BE2C (cell line): ENCODE results near the gene BCL2L14.

Experiments used
- DNase-seq: peaks from one replicate; pipeline ENCODE4 v3.0.0-alpha.2; 2020
- H3K27me3 ChIP-seq: fragments of 250-450 bp; sonication (Bioruptor Pico); 2 replicates; pipeline ENCODE4 v1.5.1; 2020; ENCODE audit warnings: mild to moderate bottlenecking
- H3K36me3 ChIP-seq: fragments of 250-450 bp; sonication (Bioruptor Pico); 2 replicates; pipeline ENCODE4 v1.5.1; 2020; ENCODE audit warnings: mild to moderate bottlenecking
- H3K4me1 ChIP-seq: fragments of 250-450 bp; sonication (Bioruptor Pico); 2 replicates; pipeline ENCODE4 v1.5.1; 2020
- H3K4me3 ChIP-seq: 2 replicates; pipeline ENCODE4 v1.5.1; 2011; ENCODE audit warnings: low read depth, low read length
- H3K9me3 ChIP-seq: fragments of 250-450 bp; sonication (Bioruptor Pico); 2 replicates; pipeline ENCODE4 v1.5.1; 2020
- CTCF ChIP-seq: IDR thresholded peaks from 2 replicates; pipeline ENCODE4 v1.5.1; 2012; ENCODE audit warnings: mild to moderate bottlenecking, low read depth, low read length

BCL2L14 gene

GRCh38 chr12:12091071-12091470 is 20.3 kb downstream of the BCL2L14 start:
- H3K36me3 ChIP-seq: no peaks in the 10 kb centered on the region
- peaks cover 9% of the 10 kb centered on the region for H3K4me1 ChIP-seq
- H3K9me3 ChIP-seq: no peaks in the 10 kb centered on the region
- no peaks in the 10 kb centered on the region for H3K27me3 ChIP-seq
- H3K4me3 ChIP-seq: no peak overlapping the region
- no peak for TF ChIP-seq CTCF
- DNase-seq: no peak

GRCh38 chr12:12091977-12092663 is 21.4 kb downstream of the BCL2L14 start:
- TF ChIP-seq CTCF: no peak
- H3K27me3 ChIP-seq: no peaks in the 10 kb centered on the region
- H3K4me1 ChIP-seq: peaks cover 9% of the 10 kb centered on the region
- peak; percentile 66 for DNase-seq
- no peak overlapping the region for H3K4me3 ChIP-seq
- H3K9me3 ChIP-seq: no peaks in the 10 kb centered on the region
- no peaks in the 10 kb centered on the region for H3K36me3 ChIP-seq

- TF ChIP-seq CTCF: no peak
- no peak for DNase-seq
- Histone ChIP-seq H3K36me3 (no peaks in the 10 kb centered on the region), H3K4me1 (peaks cover 21% of the 10 kb centered on the region), H3K4me3 (no peak overlapping the region), H3K9me3 (no peaks in the 10 kb centered on the region), H3K27me3 (no peaks in the 10 kb centered on the region)
Observed at GRCh38 chr12:12094481-12094880, 23.7 kb downstream of the BCL2L14 start.

- Histone ChIP-seq H3K4me3 (no peak overlapping the region), H3K4me1 (peaks cover 21% of the 10 kb centered on the region), H3K36me3 (no peaks in the 10 kb centered on the region), H3K9me3 (no peaks in the 10 kb centered on the region), H3K27me3 (no peaks in the 10 kb centered on the region)
- TF ChIP-seq CTCF: no peak
- DNase-seq: no peak
Observed at GRCh38 chr12:12095021-12095420, 24.3 kb downstream of the BCL2L14 start.

- no peak for TF ChIP-seq CTCF
- no peaks in the 10 kb centered on the region for H3K9me3 ChIP-seq
- no peak for DNase-seq
- peaks cover 12% of the 10 kb centered on the region for H3K4me1 ChIP-seq
- no peaks in the 10 kb centered on the region for H3K36me3 ChIP-seq
- no peaks in the 10 kb centered on the region for H3K27me3 ChIP-seq
- H3K4me3 ChIP-seq: no peak overlapping the region
Observed at GRCh38 chr12:12097891-12098690, 27.4 kb downstream of the BCL2L14 start.

GRCh38 chr12:12098691-12099015 is 27.9 kb downstream of the BCL2L14 start:
- no peak for DNase-seq
- Histone ChIP-seq H3K9me3 (no peaks in the 10 kb centered on the region), H3K4me1 (peaks cover 12% of the 10 kb centered on the region), H3K4me3 (no peak overlapping the region), H3K27me3 (no peaks in the 10 kb centered on the region), H3K36me3 (no peaks in the 10 kb centered on the region)
- no peak for TF ChIP-seq CTCF
